K562 (cell line): ENCODE results near the gene TUBA1A. TPM values are rescaled to one million over a fixed set of nuclear protein-coding genes. Genes with fewer than 3 reads are reported as not detected.
A peak's percentile ranks its signal among the peaks of the same experiment; 100 is the strongest.

Source experiments
- BRF2 ChIP-seq: IDR thresholded peaks from 3 replicates; pipeline ENCODE4 v1.6.1; 2011; ENCODE audit warnings: borderline replicate concordance, mild to moderate bottlenecking; ENCODE audit not compliant: insufficient read length, insufficient read depth
- CBX5 ChIP-seq: IDR thresholded peaks from 2 replicates; pipeline ENCODE4 v1.6.1; 2014; ENCODE audit warnings: low read depth, borderline replicate concordance
- COPS2 ChIP-seq: fragments of 450-650 bp; conservative IDR thresholded peaks from 2 replicates; pipeline ENCODE4 v1.6.1; 2016; ENCODE audit warnings: mild to moderate bottlenecking, moderate library complexity
- CREB1 ChIP-seq, 2 experiments: sonication (generic) in 1 of 2; formaldehyde crosslinking in 1 of 2; IDR thresholded peaks; 2 replicates each; pipeline versions ENCODE4 v1.6.1 to v1.8.0; 2012 to 2022; ENCODE audit warnings: inconsistent platforms in 1 of 2, mild to moderate bottlenecking in 1 of 2, missing genetic modification reagents in 1 of 2, moderate library complexity in 1 of 2
- GTF2E2 ChIP-seq: fragments of 200-800 bp; sonication (Bioruptor generic); IDR thresholded peaks from 2 replicates; pipeline ENCODE4 v1.6.1; 2016; ENCODE audit warnings: missing genetic modification characterization, missing compliant biosample characterization
- HNRNPK ChIP-seq: fragments of 200-400 bp; formaldehyde crosslinking; IDR thresholded peaks from one replicate; pipeline ENCODE4 v1.6.1; 2018; ENCODE audit warnings: mild to moderate bottlenecking, low read depth, low read length; ENCODE audit not compliant: poor library complexity, severe bottlenecking
- IRF9 ChIP-seq: fragments of 450-650 bp; IDR thresholded peaks from 2 replicates; pipeline ENCODE4 v1.6.1; 2016; ENCODE audit warnings: missing biosample characterization, missing genetic modification characterization
- MAFF ChIP-seq: IDR thresholded peaks from 2 replicates; pipeline ENCODE4 v1.6.1; 2012; ENCODE audit warnings: low read length, improper control_type of control experiment
- MAFG ChIP-seq: fragments of 450-650 bp; conservative IDR thresholded peaks from 2 replicates; pipeline ENCODE4 v1.6.1; 2016; ENCODE audit warnings: missing genetic modification characterization, missing compliant biosample characterization
- PPARD ChIP-seq: fragments of 250-450 bp; sonication (Bioruptor Pico); IDR thresholded peaks from 2 replicates; pipeline ENCODE4 v1.8.0; 2022; ENCODE audit warnings: inconsistent platforms, mild to moderate bottlenecking, moderate library complexity
- STAG1 ChIP-seq: sonication (generic); formaldehyde crosslinking; IDR thresholded peaks from 2 replicates; pipeline ENCODE4 v1.5.0; 2020; ENCODE audit warnings: missing genetic modification reagents, borderline replicate concordance
- TEAD4 ChIP-seq, 2 experiments: sonication (generic) in 1 of 2; formaldehyde crosslinking in 1 of 2; IDR thresholded peaks; 2 replicates each; pipeline versions ENCODE4 v1.6.1 to v1.8.0; 2012 to 2022; ENCODE audit warnings: borderline replicate concordance in 1 of 2, inconsistent platforms in 1 of 2, low read length in 1 of 2, mild to moderate bottlenecking in 1 of 2, missing genetic modification reagents in 1 of 2
- VEZF1 ChIP-seq: fragments of 200-800 bp; sonication (Bioruptor generic); IDR thresholded peaks from 2 replicates; pipeline ENCODE4 v1.6.1; 2017; ENCODE audit warnings: missing genetic modification characterization, missing compliant biosample characterization
- YBX1 ChIP-seq: fragments of 450-650 bp; IDR thresholded peaks from 2 replicates; pipeline ENCODE4 v1.7.1; 2016; ENCODE audit warnings: mild to moderate bottlenecking
- ZNF232 ChIP-seq: sonication (generic); formaldehyde crosslinking; IDR thresholded peaks from 2 replicates; pipeline ENCODE4 v1.8.0; 2022; ENCODE audit warnings: mild to moderate bottlenecking, missing genetic modification reagents
- ZNF324 ChIP-seq: fragments of 250-450 bp; sonication (Bioruptor Pico); IDR thresholded peaks from 2 replicates; pipeline ENCODE4 v1.4.0; 2020; ENCODE audit warnings: mild to moderate bottlenecking
- ZNF347 ChIP-seq: fragments of 450-650 bp; formaldehyde crosslinking; IDR thresholded peaks from 2 replicates; pipeline ENCODE4 v1.4.0; 2020; ENCODE audit warnings: low read depth, mild to moderate bottlenecking, moderate library complexity
- ZNF444 ChIP-seq: fragments of 250-450 bp; sonication (Bioruptor Pico); IDR thresholded peaks from 2 replicates; pipeline ENCODE4 v1.4.0; 2020; ENCODE audit warnings: mild to moderate bottlenecking, moderate library complexity
- polyA plus RNA-seq, 8 experiments: library from polyadenylated mRNA; depleted of rRNA in 4 of 8; stranded (reverse) in 5 of 8; unstranded in 3 of 8; fragments of >200 nt; fragmentation: Nextera tagmentation in 2 of 8; fragmentation: Illumina TruSeq in 1 of 8; extraction: Ambion mirVana in 2 of 8; extraction: Trizol in 1 of 8; gene quantifications; 2 replicates each; pipeline versions ENCODE4 v1.2.1 to v1.2.3, GENCODE V29; 2011 to 2014; ENCODE audit warnings: inconsistent platforms in 1 of 8, missing spikeins in 1 of 8
- total RNA-seq, 7 experiments: library from RNA; depleted of rRNA in 6 of 7; stranded (reverse); fragments of >200 nt in 6 of 7; fragmentation: Illumina TruSeq in 2 of 7; extraction: Trizol in 2 of 7; gene quantifications; 2 replicates each; pipeline versions ENCODE4 v1.2.1 to v1.2.3, GENCODE V29; 2011 to 2021; ENCODE audit warnings: low replicate concordance in 1 of 7
- TF ChIP-seq, protein P1 (sequence below): IDR thresholded peaks from 2 replicates; pipeline ENCODE4 v1.6.1; 2016; ENCODE audit warnings: missing genetic modification characterization, missing compliant biosample characterization
- TF ChIP-seq, protein P2 (sequence below): fragments of 450-650 bp; IDR thresholded peaks from 2 replicates; pipeline ENCODE4 v1.6.1; 2017; ENCODE audit warnings: mild to moderate bottlenecking, moderate library complexity

The TUBA1A gene
- total and polyA plus RNA-seq, 9 of the 15 experiments (the other 6 are each of a cell fraction or from before 2014, with no cell fraction given): 7.4 to 45.1 (median 11.9) TPM

- TF ChIP-seq TEAD4 (IDR thresholded peaks at IDR 0.05; ENCODE audit: low read length): peak; percentile 17; the same call in 1 of the 2 replicates
- TF ChIP-seq TEAD4 (CRISPR knock-in tag; IDR thresholded peaks at IDR 0.05; ENCODE audit: borderline replicate concordance): no peak
- TF ChIP-seq STAG1 (CRISPR knock-in tag): no peak
- no peak for TF ChIP-seq CBX5
- TF ChIP-seq YBX1: no peak
- TF ChIP-seq, protein P1, sequence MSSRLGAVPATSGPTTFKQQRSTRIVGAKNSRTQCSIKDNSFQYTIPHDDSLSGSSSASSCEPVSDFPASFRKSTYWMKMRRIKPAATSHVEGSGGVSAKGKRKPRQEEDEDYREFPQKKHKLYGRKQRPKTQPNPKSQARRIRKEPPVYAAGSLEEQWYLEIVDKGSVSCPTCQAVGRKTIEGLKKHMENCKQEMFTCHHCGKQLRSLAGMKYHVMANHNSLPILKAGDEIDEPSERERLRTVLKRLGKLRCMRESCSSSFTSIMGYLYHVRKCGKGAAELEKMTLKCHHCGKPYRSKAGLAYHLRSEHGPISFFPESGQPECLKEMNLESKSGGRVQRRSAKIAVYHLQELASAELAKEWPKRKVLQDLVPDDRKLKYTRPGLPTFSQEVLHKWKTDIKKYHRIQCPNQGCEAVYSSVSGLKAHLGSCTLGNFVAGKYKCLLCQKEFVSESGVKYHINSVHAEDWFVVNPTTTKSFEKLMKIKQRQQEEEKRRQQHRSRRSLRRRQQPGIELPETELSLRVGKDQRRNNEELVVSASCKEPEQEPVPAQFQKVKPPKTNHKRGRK (tag): peak; percentile 78
- no peak for TF ChIP-seq PPARD (CRISPR knock-in tag)
- no peak for TF ChIP-seq CREB1 (IDR thresholded peaks at IDR 0.05)
- no peak for TF ChIP-seq CREB1 (CRISPR knock-in tag; IDR thresholded peaks at IDR 0.05)
- TF ChIP-seq IRF9: peak; percentile 86
- peak; percentile 81 for TF ChIP-seq MAFG (tag)
- no peak for TF ChIP-seq ZNF324
- TF ChIP-seq ZNF444 (CRISPR knock-in tag): no peak
- peak; percentile 38; the same call in 1 of the 2 replicates for TF ChIP-seq VEZF1 (CRISPR knock-in tag)
- TF ChIP-seq, protein P2, sequence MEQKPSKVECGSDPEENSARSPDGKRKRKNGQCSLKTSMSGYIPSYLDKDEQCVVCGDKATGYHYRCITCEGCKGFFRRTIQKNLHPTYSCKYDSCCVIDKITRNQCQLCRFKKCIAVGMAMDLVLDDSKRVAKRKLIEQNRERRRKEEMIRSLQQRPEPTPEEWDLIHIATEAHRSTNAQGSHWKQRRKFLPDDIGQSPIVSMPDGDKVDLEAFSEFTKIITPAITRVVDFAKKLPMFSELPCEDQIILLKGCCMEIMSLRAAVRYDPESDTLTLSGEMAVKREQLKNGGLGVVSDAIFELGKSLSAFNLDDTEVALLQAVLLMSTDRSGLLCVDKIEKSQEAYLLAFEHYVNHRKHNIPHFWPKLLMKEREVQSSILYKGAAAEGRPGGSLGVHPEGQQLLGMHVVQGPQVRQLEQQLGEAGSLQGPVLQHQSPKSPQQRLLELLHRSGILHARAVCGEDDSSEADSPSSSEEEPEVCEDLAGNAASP: no peak
- TF ChIP-seq COPS2: no peak
- no peak for TF ChIP-seq BRF2
- no peak for TF ChIP-seq GTF2E2 (tag)
- no peak for TF ChIP-seq ZNF232 (CRISPR knock-in tag)
- no peak for TF ChIP-seq ZNF347 (CRISPR knock-in tag)
- peak; percentile 58 for TF ChIP-seq MAFF
- no peak for TF ChIP-seq HNRNPK
Observed at GRCh38 chr12:49200919-49201594, 12.2 kb upstream of the TUBA1A start (continued).
